ENCODE data around the gene ELAPOR2.

- TF ChIP-seq, protein P1, sequence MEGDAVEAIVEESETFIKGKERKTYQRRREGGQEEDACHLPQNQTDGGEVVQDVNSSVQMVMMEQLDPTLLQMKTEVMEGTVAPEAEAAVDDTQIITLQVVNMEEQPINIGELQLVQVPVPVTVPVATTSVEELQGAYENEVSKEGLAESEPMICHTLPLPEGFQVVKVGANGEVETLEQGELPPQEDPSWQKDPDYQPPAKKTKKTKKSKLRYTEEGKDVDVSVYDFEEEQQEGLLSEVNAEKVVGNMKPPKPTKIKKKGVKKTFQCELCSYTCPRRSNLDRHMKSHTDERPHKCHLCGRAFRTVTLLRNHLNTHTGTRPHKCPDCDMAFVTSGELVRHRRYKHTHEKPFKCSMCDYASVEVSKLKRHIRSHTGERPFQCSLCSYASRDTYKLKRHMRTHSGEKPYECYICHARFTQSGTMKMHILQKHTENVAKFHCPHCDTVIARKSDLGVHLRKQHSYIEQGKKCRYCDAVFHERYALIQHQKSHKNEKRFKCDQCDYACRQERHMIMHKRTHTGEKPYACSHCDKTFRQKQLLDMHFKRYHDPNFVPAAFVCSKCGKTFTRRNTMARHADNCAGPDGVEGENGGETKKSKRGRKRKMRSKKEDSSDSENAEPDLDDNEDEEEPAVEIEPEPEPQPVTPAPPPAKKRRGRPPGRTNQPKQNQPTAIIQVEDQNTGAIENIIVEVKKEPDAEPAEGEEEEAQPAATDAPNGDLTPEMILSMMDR (IDR thresholded peaks at IDR 0.05): no peak
- TF ChIP-seq EP300 (IDR thresholded peaks at IDR 0.05): no peak
Observed at GRCh38 chr7:87028636-87029035, 30.8 kb downstream of the ELAPOR2 start.
